C4-2B (cell line): ENCODE results near the gene PSMB4.

ENCODE experiments used
- H3K27ac ChIP-seq: fragments of 450-650 bp; 2 replicates; pipeline ENCODE4 v1.5.1; 2017
- ZFX ChIP-seq: fragments of 450-650 bp; IDR thresholded peaks from 2 replicates; pipeline ENCODE4 v1.6.1; 2017
- TF ChIP-seq, protein P1 (sequence below): fragments of 450-650 bp; conservative IDR thresholded peaks from 2 replicates; pipeline ENCODE4 v1.5.1; 2017; ENCODE audit warnings: mild to moderate bottlenecking

Gene PSMB4

GRCh38 chr1:151367658-151368392, 31.5 kb upstream of the PSMB4 start:
- TF ChIP-seq, protein P1, sequence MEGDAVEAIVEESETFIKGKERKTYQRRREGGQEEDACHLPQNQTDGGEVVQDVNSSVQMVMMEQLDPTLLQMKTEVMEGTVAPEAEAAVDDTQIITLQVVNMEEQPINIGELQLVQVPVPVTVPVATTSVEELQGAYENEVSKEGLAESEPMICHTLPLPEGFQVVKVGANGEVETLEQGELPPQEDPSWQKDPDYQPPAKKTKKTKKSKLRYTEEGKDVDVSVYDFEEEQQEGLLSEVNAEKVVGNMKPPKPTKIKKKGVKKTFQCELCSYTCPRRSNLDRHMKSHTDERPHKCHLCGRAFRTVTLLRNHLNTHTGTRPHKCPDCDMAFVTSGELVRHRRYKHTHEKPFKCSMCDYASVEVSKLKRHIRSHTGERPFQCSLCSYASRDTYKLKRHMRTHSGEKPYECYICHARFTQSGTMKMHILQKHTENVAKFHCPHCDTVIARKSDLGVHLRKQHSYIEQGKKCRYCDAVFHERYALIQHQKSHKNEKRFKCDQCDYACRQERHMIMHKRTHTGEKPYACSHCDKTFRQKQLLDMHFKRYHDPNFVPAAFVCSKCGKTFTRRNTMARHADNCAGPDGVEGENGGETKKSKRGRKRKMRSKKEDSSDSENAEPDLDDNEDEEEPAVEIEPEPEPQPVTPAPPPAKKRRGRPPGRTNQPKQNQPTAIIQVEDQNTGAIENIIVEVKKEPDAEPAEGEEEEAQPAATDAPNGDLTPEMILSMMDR: no peak
- no peak for TF ChIP-seq ZFX
- no peak overlapping the region for H3K27ac ChIP-seq

- no peak for TF ChIP-seq ZFX
- TF ChIP-seq, protein P1: no peak
- no peak overlapping the region for H3K27ac ChIP-seq
Measured at GRCh38 chr1:151368393-151369301, 30.7 kb upstream of the PSMB4 start.

DNA sequence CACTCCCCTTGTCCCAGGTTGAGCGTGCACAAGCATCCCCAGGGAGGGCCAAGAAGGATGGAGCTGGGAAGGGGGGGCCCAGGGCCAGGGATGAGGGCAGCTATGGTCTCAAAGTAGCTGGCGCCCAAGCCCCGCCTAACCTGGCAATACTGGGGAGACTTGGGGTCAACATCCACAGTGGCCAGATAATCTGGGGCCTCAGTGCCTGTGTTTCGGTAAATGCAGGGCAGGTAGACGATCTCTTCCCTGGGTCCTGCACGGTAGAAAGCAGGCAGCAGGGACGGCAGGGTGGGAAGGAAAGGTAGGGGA, 30.1 kb upstream of the PSMB4 start:
- no peak for TF ChIP-seq ZFX
- TF ChIP-seq, protein P1: no peak
- no peak overlapping the region for H3K27ac ChIP-seq

GRCh38 chr1:151369621-151370048, 29.7 kb upstream of the PSMB4 start:
- H3K27ac ChIP-seq: no peak overlapping the region; the same call in 1 of the 2 replicates
- TF ChIP-seq, protein P1: no peak
- no peak for TF ChIP-seq ZFX

DNA sequence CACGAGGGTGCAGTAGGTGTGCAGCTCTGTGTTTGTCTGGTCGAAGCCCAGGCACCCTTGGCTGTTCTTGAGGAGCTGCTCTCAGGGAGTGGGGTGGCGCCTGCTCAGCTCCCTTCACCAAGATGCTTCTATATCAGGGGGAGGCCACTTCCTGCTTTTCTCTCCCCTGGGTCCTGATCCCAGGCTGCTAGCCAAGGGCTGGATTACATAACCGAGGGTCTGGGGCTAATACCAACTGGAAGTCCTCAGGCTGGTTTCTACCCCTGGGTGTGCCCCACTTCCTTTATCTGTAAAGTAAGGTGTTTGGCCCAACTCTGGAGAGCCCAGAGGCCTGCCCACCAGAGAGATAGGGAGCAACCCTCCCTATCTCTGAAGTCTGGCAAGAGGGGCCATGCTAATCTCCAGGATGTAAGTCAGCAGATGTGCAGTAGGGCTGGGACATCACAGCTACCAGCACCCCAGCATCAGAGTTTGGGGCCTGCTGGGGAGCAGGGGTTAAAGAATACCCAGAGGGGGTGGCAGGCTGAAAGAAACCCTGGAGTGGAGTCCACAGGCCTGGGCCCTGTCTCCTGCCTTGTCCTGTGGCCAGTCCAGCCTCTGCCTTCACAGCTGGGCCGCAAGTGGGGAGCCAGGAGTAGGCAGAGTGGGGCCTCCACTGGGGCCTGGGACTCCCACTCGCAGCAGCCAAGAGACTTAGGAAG, 29.0 kb upstream of the PSMB4 start:
- TF ChIP-seq ZFX: no peak
- TF ChIP-seq, protein P1: no peak

GRCh38 chr1:151371370-151372057, 27.9 kb upstream of the PSMB4 start:
- TF ChIP-seq, protein P1: no peak
- TF ChIP-seq ZFX: no peak
- H3K27ac ChIP-seq: peak overlapping the region; percentile 96

More for the DNA sequence above, 29.0 kb upstream of the PSMB4 start:
- H3K27ac ChIP-seq: peak overlapping the region; percentile 96
